H1 (cell line): ENCODE measurements around the gene SMYD3. TPM values are rescaled to one million over a fixed set of nuclear protein-coding genes. Genes with fewer than 3 reads are reported as not detected.
A peak's percentile ranks its signal among the peaks of the same experiment; 100 is the strongest.

ENCODE experiments used
- CTCF ChIA-PET: fragments of 300-600 bp; sonication (Branson Sonifier 250); formaldehyde crosslinking; loops from one replicate; lab custom pipeline; 2021; ENCODE audit not compliant: partially characterized antibody; lab: Charles Lee
- POLR2A ChIA-PET: fragments of 300-600 bp; sonication (Branson Sonifier 250); formaldehyde crosslinking; loops from one replicate; lab custom pipeline; 2021; ENCODE audit warnings: inconsistent platforms; ENCODE audit not compliant: partially characterized antibody; lab: Charles Lee
- DNase-seq, 2 experiments: peaks; one replicate each; pipeline versions ENCODE4 v3.0.0 to v3.0.0-alpha.2; 2010 to 2022; ENCODE audit warnings: low spot score in 2 of 2, low read depth in 1 of 2, mixed read lengths in 1 of 2
- FAIRE-seq: peaks from 2 replicates; lab custom pipeline; 2011; peaks lifted over from hg19 to GRCh38; lab: Jason Lieb, UNC
- H2AFZ ChIP-seq: 2 replicates; pipeline ENCODE4 v1.8.1; 2012; ENCODE audit warnings: low read length, inconsistent platforms
- H2AK5ac ChIP-seq: 2 replicates; pipeline ENCODE4 v1.6.1; 2013; ENCODE audit warnings: low read depth, low read length
- H2BK120ac ChIP-seq: replicated peaks from 2 replicates; pipeline ENCODE3; 2013; ENCODE audit warnings: low read depth, low read length, inconsistent platforms
- H2BK12ac ChIP-seq: 2 replicates; pipeline ENCODE4 v1.6.1; 2013; ENCODE audit warnings: low read depth, low read length
- H2BK15ac ChIP-seq: 2 replicates; pipeline ENCODE4 v1.6.1; 2013; ENCODE audit warnings: low read length
- H2BK20ac ChIP-seq: 2 replicates; pipeline ENCODE4 v1.6.1; 2013; ENCODE audit warnings: low read length
- H2BK5ac ChIP-seq: 2 replicates; pipeline ENCODE4 v1.6.1; 2013; ENCODE audit warnings: low read depth, low read length
- H3K14ac ChIP-seq: 2 replicates; pipeline ENCODE4 v1.6.1; 2013; ENCODE audit warnings: inconsistent platforms; ENCODE audit not compliant: insufficient read length
- H3K18ac ChIP-seq: 2 replicates; pipeline ENCODE4 v1.6.1; 2013; ENCODE audit warnings: low read length; ENCODE audit errors: extremely low read depth
- H3K23ac ChIP-seq: 2 replicates; pipeline ENCODE4 v1.6.1; 2013; ENCODE audit warnings: inconsistent platforms; ENCODE audit not compliant: insufficient read length
- H3K23me2 ChIP-seq: 2 replicates; pipeline ENCODE4 v1.6.1; 2013; ENCODE audit warnings: low read depth, low read length
- H3K27ac ChIP-seq: 2 replicates; pipeline ENCODE4 v1.6.1; 2011; ENCODE audit warnings: low read depth, low read length, inconsistent platforms
- H3K27me3 ChIP-seq, 4 experiments: replicated peaks in 1 of 4; 1 replicate in 1 of 4; 2 replicates in 3 of 4; pipeline versions ENCODE4 v1.6.1 to v1.8.1; 2011 to 2013; ENCODE audit warnings: low read length in 3 of 4, mild to moderate bottlenecking in 3 of 4, inconsistent platforms in 2 of 4, mixed read lengths in 2 of 4, moderate library complexity in 1 of 4; ENCODE audit not compliant: control insufficient read depth in 3 of 4, insufficient read depth in 3 of 4; ENCODE audit errors: extremely low read depth in 1 of 4
- H3K36me3 ChIP-seq, 4 experiments: 2 replicates each; pipeline versions ENCODE4 v1.6.1 to v1.8.1; 2011 to 2013; ENCODE audit warnings: mild to moderate bottlenecking in 4 of 4, low read length in 3 of 4, moderate library complexity in 2 of 4, control low read depth in 1 of 4, inconsistent platforms in 1 of 4; ENCODE audit not compliant: insufficient read depth in 4 of 4, control insufficient read depth in 2 of 4
- H3K4ac ChIP-seq: replicated peaks from 2 replicates; pipeline ENCODE3; 2013; ENCODE audit warnings: low read length, low read depth, mixed read lengths, inconsistent platforms; ENCODE audit not compliant: insufficient read length
- H3K4me1 ChIP-seq, 4 experiments: replicated peaks in 1 of 4; 1 replicate in 1 of 4; 2 replicates in 3 of 4; pipeline versions ENCODE4 v1.6.1 to v1.8.1; 2011 to 2013; ENCODE audit warnings: low read length in 3 of 4, inconsistent platforms in 2 of 4, mixed read lengths in 1 of 4; ENCODE audit not compliant: insufficient read depth in 4 of 4, control insufficient read depth in 3 of 4
- H3K4me2 ChIP-seq, 2 experiments: 2 replicates each; pipeline versions ENCODE4 v1.6.1 to v1.8.1; 2011 to 2013; ENCODE audit warnings: low read depth in 2 of 2, low read length in 2 of 2, control low read depth in 1 of 2, inconsistent platforms in 1 of 2, mild to moderate bottlenecking in 1 of 2; ENCODE audit not compliant: insufficient read depth in 1 of 2
- H3K4me3 ChIP-seq, 4 experiments: fragments of 200-600, 300-600 bp in 1 of 4; sonication (generic), shearing (Covaris generic), sonication (Bioruptor Twin) in 1 of 4; 2 replicates each; pipeline versions ENCODE4 v1.5.1 to v1.8.1; 2011 to 2016; ENCODE audit warnings: low read length in 4 of 4, low read depth in 3 of 4, control low read depth in 2 of 4, inconsistent platforms in 2 of 4, mild to moderate bottlenecking in 2 of 4, mixed read lengths in 1 of 4, moderate library complexity in 1 of 4; ENCODE audit not compliant: insufficient read depth in 2 of 4; ENCODE audit errors: extremely low read depth in 1 of 4
- H3K56ac ChIP-seq: replicated peaks from 2 replicates; pipeline ENCODE3; 2013; ENCODE audit warnings: low read depth, mild to moderate bottlenecking, mixed read lengths, low read length, inconsistent platforms; ENCODE audit not compliant: insufficient read length
- H3K79me1 ChIP-seq: 2 replicates; pipeline ENCODE4 v1.6.1; 2013; ENCODE audit warnings: low read depth, low read length, control low read depth
- H3K79me2 ChIP-seq, 2 experiments: 2 replicates each; pipeline versions ENCODE4 v1.6.1 to v1.8.1; 2012 to 2013; ENCODE audit warnings: low read length in 2 of 2, mild to moderate bottlenecking in 2 of 2, inconsistent platforms in 1 of 2; ENCODE audit not compliant: insufficient read depth in 2 of 2, control insufficient read depth in 1 of 2
- H3K9ac ChIP-seq, 4 experiments: replicated peaks in 1 of 4; 1 replicate in 1 of 4; 2 replicates in 3 of 4; pipeline versions ENCODE4 v1.6.1 to v1.8.1; 2011 to 2013; ENCODE audit warnings: low read depth in 3 of 4, low read length in 3 of 4, control low read depth in 2 of 4, mild to moderate bottlenecking in 2 of 4, moderate library complexity in 2 of 4, inconsistent platforms in 1 of 4; ENCODE audit errors: extremely low read depth in 1 of 4
- H3K9me3 ChIP-seq, 2 experiments: 2 replicates each; pipeline versions ENCODE4 v1.6.1 to v1.8.1; 2012 to 2013; ENCODE audit warnings: mild to moderate bottlenecking in 2 of 2, moderate library complexity in 2 of 2, control low read depth in 1 of 2, inconsistent platforms in 1 of 2, low read depth in 1 of 2, low read length in 1 of 2, mixed read lengths in 1 of 2; ENCODE audit not compliant: insufficient read depth in 2 of 2
- H4K20me1 ChIP-seq, 2 experiments: replicated peaks in 1 of 2; 2 replicates each; pipeline versions ENCODE3 to v1.8.1; 2011 to 2013; ENCODE audit warnings: inconsistent platforms in 2 of 2, low read length in 2 of 2, mild to moderate bottlenecking in 1 of 2; ENCODE audit not compliant: insufficient read depth in 2 of 2, control insufficient read depth in 1 of 2
- H4K5ac ChIP-seq: 2 replicates; pipeline ENCODE4 v1.6.1; 2013; ENCODE audit warnings: low read length, low read depth, mixed read lengths, inconsistent platforms; ENCODE audit not compliant: insufficient read length
- H4K8ac ChIP-seq: 2 replicates; pipeline ENCODE4 v1.8.0; 2013; ENCODE audit warnings: mild to moderate bottlenecking, moderate library complexity, low read length, inconsistent platforms; ENCODE audit not compliant: insufficient read depth; ENCODE audit errors: extremely low read depth
- H4K91ac ChIP-seq: replicated peaks from 2 replicates; pipeline ENCODE3; 2013; ENCODE audit warnings: low read length, mixed read lengths, inconsistent platforms; ENCODE audit not compliant: insufficient read length
- CBX5 ChIP-seq: fragments of 300-800, 300-1000 bp; sonication (generic); IDR thresholded peaks from 2 replicates; pipeline ENCODE4 v1.7.1; 2016; ENCODE audit warnings: antibody characterized with exemption, low read length, low read depth
- CHD2 ChIP-seq: IDR thresholded peaks from 2 replicates; pipeline ENCODE4 v1.6.1; 2012; ENCODE audit warnings: low read length, improper control_type of control experiment
- EZH2 ChIP-seq: fragments of 200-600 bp; sonication (generic); IDR thresholded peaks from 2 replicates; pipeline ENCODE4 v1.7.1; 2012; ENCODE audit warnings: low read depth, mild to moderate bottlenecking, moderate library complexity, low read length, inconsistent platforms; ENCODE audit not compliant: severe bottlenecking
- GTF2F1 ChIP-seq: IDR thresholded peaks from 2 replicates; pipeline ENCODE4 v1.6.1; 2012; ENCODE audit warnings: low read depth, low read length, improper control_type of control experiment, borderline replicate concordance
- HDAC2 ChIP-seq, 2 experiments: fragments of 300-600 bp in 1 of 2; sonication (generic) in 1 of 2; IDR thresholded peaks; 2 replicates each; pipeline ENCODE4 v1.6.1; 2011 to 2012; ENCODE audit warnings: low read depth in 2 of 2, low read length in 2 of 2, mild to moderate bottlenecking in 2 of 2, moderate library complexity in 2 of 2, borderline replicate concordance in 1 of 2, inconsistent platforms in 1 of 2
- NRF1 ChIP-seq: IDR thresholded peaks from 2 replicates; pipeline ENCODE4 v1.6.1; 2011; ENCODE audit warnings: mild to moderate bottlenecking, low read depth, low read length, improper control_type of control experiment
- POU5F1 ChIP-seq: IDR thresholded peaks from 2 replicates; pipeline ENCODE4 v1.6.1; 2011; ENCODE audit warnings: low read depth, mild to moderate bottlenecking, low read length, moderate library complexity
- RFX5 ChIP-seq: IDR thresholded peaks from 2 replicates; pipeline ENCODE4 v1.6.1; 2011; ENCODE audit warnings: low read depth, low read length, improper control_type of control experiment, borderline replicate concordance
- SIN3A ChIP-seq, 2 experiments: IDR thresholded peaks in 1 of 2; conservative IDR thresholded peaks in 1 of 2; 2 replicates each; pipeline ENCODE4 v1.6.1; 2011 to 2012; ENCODE audit warnings: low read length in 2 of 2, improper control_type of control experiment in 1 of 2, low read depth in 1 of 2, mild to moderate bottlenecking in 1 of 2
- SP2 ChIP-seq: IDR thresholded peaks from 2 replicates; pipeline ENCODE4 v1.6.1; 2012; ENCODE audit warnings: mild to moderate bottlenecking, low read length, inconsistent platforms
- TAF7 ChIP-seq: optimal IDR thresholded peaks from 2 replicates; pipeline ENCODE3; 2011; ENCODE audit warnings: low read depth, mild to moderate bottlenecking, inconsistent platforms, low read length, moderate library complexity, borderline replicate concordance
- polyA plus RNA-seq, 7 experiments: library from polyadenylated mRNA; depleted of rRNA in 3 of 7; stranded (reverse) in 5 of 7; unstranded in 2 of 7; fragments of >200 nt in 5 of 7; fragments of 200-250 nt in 2 of 7; gene quantifications; 1 replicate in 5 of 7; 2 replicates in 1 of 7; 4 replicates in 1 of 7; pipeline versions ENCODE4 v1.2.1 to v1.2.3, GENCODE V29; 2011 to 2013; ENCODE audit warnings: missing spikeins in 2 of 7, mixed read lengths in 2 of 7
- total RNA-seq: library from RNA; stranded (reverse); fragmentation: NEBNext Ultra II Directional; extraction: Animal tissue kit (Norgen Biotek cat#: 25700); gene quantifications from 2 replicates; pipeline ENCODE4 v1.2.1, GENCODE V29; 2021
- TF ChIP-seq, protein P1 (sequence below): IDR thresholded peaks from 2 replicates; pipeline ENCODE4 v1.6.1; 2011; ENCODE audit warnings: low read depth, mild to moderate bottlenecking, low read length; ENCODE audit not compliant: insufficient read depth
- TF ChIP-seq, protein P2 (sequence below): IDR thresholded peaks from 2 replicates; pipeline ENCODE4 v1.6.1; 2011; ENCODE audit warnings: low read length, improper control_type of control experiment

Gene SMYD3
- total and polyA plus RNA-seq, 2 of the 8 experiments (the other 6 are each of a cell fraction or from before 2014, with no cell fraction given) = 17.3 to 25.4 TPM

DNA sequence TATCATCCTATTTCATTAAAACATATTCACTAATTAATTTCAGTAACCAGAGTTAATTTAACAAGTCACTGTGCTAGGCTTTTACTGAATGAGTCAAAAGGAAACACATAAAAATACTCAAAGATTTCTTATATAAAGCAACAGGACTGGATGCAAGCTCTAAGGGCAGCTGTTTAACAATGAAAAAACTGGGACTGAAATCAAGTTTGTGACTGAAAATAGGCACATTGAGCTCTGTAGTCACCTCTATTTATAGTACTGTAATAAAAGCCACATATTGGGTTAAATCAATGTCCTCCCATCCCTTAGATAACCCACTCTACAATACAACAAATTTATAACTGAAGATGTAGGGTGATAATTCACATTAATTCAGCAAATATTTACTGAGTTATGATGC, 52.4 kb downstream of the SMYD3 start:
- FAIRE-seq = no peak
- no peak overlapping the region for H4K8ac ChIP-seq

More for the DNA sequence above, 52.4 kb downstream of the SMYD3 start:
- H2BK120ac ChIP-seq = no peak overlapping the region
- H3K23ac ChIP-seq = no peak overlapping the region
- no peak overlapping the region for H3K27ac ChIP-seq
- no peak overlapping the region for H2AK5ac ChIP-seq
- H3K79me2 ChIP-seq = no peaks in the 10 kb centered on the region
- ChIA-PET POLR2A (no interaction called here), CTCF (interaction anchor here (1.3 kb wide), 1 partner anchor 444 kb away, joined by 4 read pairs; no protein-coding TSS in a partner anchor)
- TF ChIP-seq EZH2 = no peak
- TF ChIP-seq SP2 = no peak
- TF ChIP-seq GTF2F1 = no peak
- TF ChIP-seq, protein P1, sequence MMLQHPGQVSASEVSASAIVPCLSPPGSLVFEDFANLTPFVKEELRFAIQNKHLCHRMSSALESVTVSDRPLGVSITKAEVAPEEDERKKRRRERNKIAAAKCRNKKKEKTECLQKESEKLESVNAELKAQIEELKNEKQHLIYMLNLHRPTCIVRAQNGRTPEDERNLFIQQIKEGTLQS = no peak
- TF ChIP-seq HDAC2 (IDR thresholded peaks at IDR 0.05; ENCODE audit: borderline replicate concordance in 1 of 2, low read depth in 2 of 2, low read length in 2 of 2) = no peak
- no peak for TF ChIP-seq SIN3A (conservative IDR thresholded peaks at IDR 0.05 in 1 of 2, IDR thresholded peaks at IDR 0.05 in 1 of 2; ENCODE audit: low read depth in 1 of 2, low read length in 2 of 2)
- TF ChIP-seq, protein P2, sequence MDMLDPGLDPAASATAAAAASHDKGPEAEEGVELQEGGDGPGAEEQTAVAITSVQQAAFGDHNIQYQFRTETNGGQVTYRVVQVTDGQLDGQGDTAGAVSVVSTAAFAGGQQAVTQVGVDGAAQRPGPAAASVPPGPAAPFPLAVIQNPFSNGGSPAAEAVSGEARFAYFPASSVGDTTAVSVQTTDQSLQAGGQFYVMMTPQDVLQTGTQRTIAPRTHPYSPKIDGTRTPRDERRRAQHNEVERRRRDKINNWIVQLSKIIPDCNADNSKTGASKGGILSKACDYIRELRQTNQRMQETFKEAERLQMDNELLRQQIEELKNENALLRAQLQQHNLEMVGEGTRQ = no peak
- TF ChIP-seq NRF1 = no peak
- TF ChIP-seq RFX5 = no peak
- no peak for TF ChIP-seq POU5F1
- TF ChIP-seq CHD2 = no peak
- TF ChIP-seq TAF7 = no peak
- TF ChIP-seq CBX5 = no peak
- H3K23me2 ChIP-seq = no peaks in the 10 kb centered on the region
- H4K91ac ChIP-seq = no peak overlapping the region
- no peak overlapping the region for H3K4ac ChIP-seq
- H3K36me3 ChIP-seq = no peaks in the 10 kb centered on the region
- H2BK20ac ChIP-seq = no peak overlapping the region
- no peak overlapping the region for H3K4me2 ChIP-seq
- H4K20me1 ChIP-seq = no peaks in the 10 kb centered on the region
- no peak overlapping the region for H4K5ac ChIP-seq
- H2BK5ac ChIP-seq = no peak overlapping the region
- no peaks in the 10 kb centered on the region for H3K27me3 ChIP-seq
- DNase-seq = no peak
- no peak overlapping the region for H2AFZ ChIP-seq
- H3K9me3 ChIP-seq = no peaks in the 10 kb centered on the region
- peak overlapping the region in 1 of 4 experiments; percentile 8; a peak in 1 of 7 replicates for H3K9ac ChIP-seq
- H3K79me1 ChIP-seq = peaks cover 2% of the 10 kb centered on the region; the same call in 1 of the 2 replicates
- H3K14ac ChIP-seq = no peak overlapping the region
- no peak overlapping the region for H3K4me3 ChIP-seq
- H3K18ac ChIP-seq = no peak overlapping the region
- no peaks in the 10 kb centered on the region for H3K4me1 ChIP-seq
- no peak overlapping the region for H2BK12ac ChIP-seq
- H2BK15ac ChIP-seq = no peak overlapping the region
- H3K56ac ChIP-seq = no peak overlapping the region
